Endothelial cell of umbilical vein (primary cell): ENCODE measurements around the gene STIM1. TPM values are rescaled to one million over a fixed set of nuclear protein-coding genes. Genes with fewer than 3 reads are reported as not detected.

ENCODE experiments used
- BruUV-seq: library from RNA; stranded (reverse); fragments of 400-500 nt; replicated peaks from 2 replicates; lab custom pipeline; 2021; lab: Mats Ljungman, UMichigan
- CTCF ChIA-PET: fragments of 300-600, 350-600 bp; sonication (Branson Sonifier 250); formaldehyde crosslinking; loops from one replicate; lab custom pipeline; 2021; ENCODE audit warnings: antibody characterized with exemption, inconsistent platforms; lab: Charles Lee
- POLR2A ChIA-PET: fragments of 300-600, 350-600 bp; sonication (Branson Sonifier 250); formaldehyde crosslinking; loops from one replicate; lab custom pipeline; 2021; ENCODE audit warnings: antibody characterized with exemption, inconsistent platforms; lab: Charles Lee
- DNase-seq: peaks from one replicate; pipeline ENCODE4 v3.0.0-alpha.2; 2011; ENCODE audit warnings: low read depth, low spot score
- FAIRE-seq: peaks from 2 replicates; lab custom pipeline; 2011; peaks lifted over from hg19 to GRCh38; lab: Jason Lieb, UNC
- H2AFZ ChIP-seq: 2 replicates; pipeline ENCODE4 v1.6.0; 2012; ENCODE audit warnings: low read depth, low read length, control low read depth, inconsistent platforms
- H3K27ac ChIP-seq: 2 replicates; pipeline ENCODE4 v1.5.1; 2011; ENCODE audit warnings: low read depth, mild to moderate bottlenecking, control low read depth, low read length, moderate library complexity; ENCODE audit not compliant: insufficient read depth
- H3K27me3 ChIP-seq, 2 experiments: 2 replicates each; pipeline versions ENCODE4 v1.6.0 to v1.6.1; 2011; ENCODE audit warnings: low read length in 2 of 2, mixed read lengths in 1 of 2; ENCODE audit not compliant: control insufficient read depth in 2 of 2, insufficient read depth in 2 of 2
- H3K36me3 ChIP-seq, 2 experiments: 2 replicates in 1 of 2; 3 replicates in 1 of 2; pipeline ENCODE4 v1.5.1; 2011; ENCODE audit warnings: low read length in 2 of 2, mild to moderate bottlenecking in 1 of 2, moderate library complexity in 1 of 2; ENCODE audit not compliant: control insufficient read depth in 2 of 2, insufficient read depth in 2 of 2; ENCODE audit errors: extremely low read depth in 1 of 2
- H3K4me1 ChIP-seq: 3 replicates; pipeline ENCODE4 v1.5.1; 2011; ENCODE audit warnings: mild to moderate bottlenecking, low read length; ENCODE audit not compliant: control insufficient read depth, insufficient read depth; ENCODE audit errors: extremely low read depth
- H3K4me2 ChIP-seq: 2 replicates; pipeline ENCODE4 v1.6.1; 2011; ENCODE audit warnings: low read length, control low read depth, mixed read lengths; ENCODE audit not compliant: insufficient read depth
- H3K4me3 ChIP-seq, 3 experiments: fragments of 200-600 bp in 1 of 3; sonication (generic), shearing (Covaris generic) in 1 of 3; replicated peaks in 1 of 3; 2 replicates each; pipeline ENCODE4 v1.5.1; 2011 to 2016; ENCODE audit warnings: control low read depth in 3 of 3, low read length in 3 of 3, mild to moderate bottlenecking in 2 of 3, inconsistent platforms in 1 of 3, low read depth in 1 of 3, moderate library complexity in 1 of 3; ENCODE audit not compliant: insufficient read depth in 1 of 3
- H3K79me2 ChIP-seq: 2 replicates; pipeline ENCODE4 v1.6.0; 2012; ENCODE audit warnings: low read length, inconsistent platforms; ENCODE audit not compliant: control insufficient read depth, insufficient read depth
- H3K9ac ChIP-seq: replicated peaks from 2 replicates; pipeline ENCODE3; 2011; ENCODE audit warnings: low read length, control low read depth; ENCODE audit not compliant: insufficient read depth; ENCODE audit errors: extremely low read depth
- H3K9me1 ChIP-seq: replicated peaks from 3 replicates; pipeline ENCODE4 v1.6.0; 2011; ENCODE audit warnings: mild to moderate bottlenecking, low read length; ENCODE audit not compliant: control insufficient read depth, insufficient read depth; ENCODE audit errors: extremely low read depth
- H3K9me3 ChIP-seq: replicated peaks from 2 replicates; pipeline ENCODE4 v1.5.1; 2012; ENCODE audit warnings: low read length, inconsistent platforms; ENCODE audit not compliant: control insufficient read depth, insufficient read depth
- H4K20me1 ChIP-seq: replicated peaks from 2 replicates; pipeline ENCODE3; 2011; ENCODE audit warnings: mild to moderate bottlenecking, low read length; ENCODE audit not compliant: control insufficient read depth, insufficient read depth; ENCODE audit errors: extremely low read depth
- CTCF ChIP-seq, 2 donors: IDR thresholded peaks; 1 replicate in 1 of 2; 2 replicates in 1 of 2; pipeline ENCODE4 v1.5.1; 2011; ENCODE audit warnings: low read length in 2 of 2, mild to moderate bottlenecking in 2 of 2, moderate library complexity in 2 of 2, control low read depth in 1 of 2, inconsistent platforms in 1 of 2, low read depth in 1 of 2; ENCODE audit not compliant: insufficient read depth in 1 of 2; ENCODE audit errors: extremely low read depth in 1 of 2
- EZH2 ChIP-seq: IDR thresholded peaks from 2 replicates; pipeline ENCODE4 v1.6.1; 2012; ENCODE audit warnings: borderline replicate concordance, low read depth, mild to moderate bottlenecking, moderate library complexity, low read length, inconsistent platforms; ENCODE audit not compliant: severe bottlenecking
- FOS ChIP-seq: IDR thresholded peaks from 2 replicates; pipeline ENCODE4 v1.6.1; 2011; ENCODE audit warnings: mild to moderate bottlenecking, low read length, moderate library complexity, borderline replicate concordance; ENCODE audit not compliant: insufficient read depth
- GATA2 ChIP-seq: IDR thresholded peaks from 2 replicates; pipeline ENCODE4 v1.7.0; 2011; ENCODE audit warnings: low read depth, mild to moderate bottlenecking, moderate library complexity, mixed read lengths, low read length; ENCODE audit not compliant: insufficient read length, insufficient read depth
- JUN ChIP-seq: IDR thresholded peaks from 2 replicates; pipeline ENCODE4 v1.6.1; 2011; ENCODE audit warnings: borderline replicate concordance, low read depth; ENCODE audit not compliant: insufficient read length, insufficient read depth
- MAX ChIP-seq: IDR thresholded peaks from 2 replicates; pipeline ENCODE4 v1.6.1; 2011; ENCODE audit not compliant: insufficient read depth, insufficient read length
- MYC ChIP-seq: IDR thresholded peaks from one replicate; pipeline ENCODE4 v1.6.1; 2011; ENCODE audit warnings: mild to moderate bottlenecking, low read depth, low read length
- POLR2A ChIP-seq: IDR thresholded peaks from 2 replicates; pipeline ENCODE4 v1.6.1; 2012; ENCODE audit warnings: low read depth, mild to moderate bottlenecking, control low read depth, low read length
- POLR2AphosphoS5 ChIP-seq: IDR thresholded peaks from 2 replicates; pipeline ENCODE4 v1.6.1; 2012; ENCODE audit warnings: low read depth, mild to moderate bottlenecking, control low read depth, low read length, moderate library complexity; ENCODE audit not compliant: insufficient read depth
- dilution Hi-C: fragments of 300-500 bp; cut with MboI; formaldehyde crosslinking; loops from one replicate; pipeline ENCODE4 v1.15.0; 2019; ENCODE audit warnings: low sequenced_read_pairs; ENCODE audit not compliant: extremely low pct_ligation_motif_present
- intact Hi-C: fragments of 100-400 bp; cut with micrococcal nuclease; formaldehyde crosslinking; loops from one replicate; pipeline ENCODE4 v1.10.0; 2022
- polyA plus RNA-seq, 4 experiments: library from polyadenylated mRNA; depleted of rRNA in 3 of 4; stranded (reverse) in 3 of 4; unstranded in 1 of 4; fragments of >200 nt; gene quantifications; 2 replicates each; pipeline versions ENCODE4 v1.2.1 to v1.2.3, GENCODE V29; 2011 to 2012; ENCODE audit warnings: missing spikeins in 1 of 4
- total RNA-seq: library from RNA; stranded (reverse); gene quantifications from 2 replicates; pipeline ENCODE4 v1.2.3, GENCODE V29; 2021

Gene STIM1
- total and polyA plus RNA-seq, 2 donors (not counting 3 experiments of a cell fraction or from before 2014, with no cell fraction given) = 32.7 to 33.4 TPM

- Histone ChIP-seq H2AFZ (no peak overlapping the region), H3K4me1 (peaks cover 11% of the 10 kb centered on the region), H3K4me2 (no peak overlapping the region), H3K9ac (no peak overlapping the region), H3K9me1 (no peaks in the 10 kb centered on the region), H3K4me3 (no peak overlapping the region), H3K9me3 (no peaks in the 10 kb centered on the region), H3K36me3 (peaks cover 0 to 4% of the 10 kb centered on the region in 2 experiments), H3K27ac (no peak overlapping the region), H3K79me2 (peaks cover 19% of the 10 kb centered on the region), H4K20me1 (no peaks in the 10 kb centered on the region), H3K27me3 (no peaks in the 10 kb centered on the region)
- dilution Hi-C loops = no loop called here
- CTCF ChIA-PET = interaction anchor here (1.0 kb wide), 1 partner anchor 243 kb away, joined by 3 read pairs; no protein-coding TSS in a partner anchor
- BruUV-seq = no TSS peak
- intact Hi-C loops = no loop called here
- FAIRE-seq = no peak
- POLR2A ChIA-PET = no interaction called here
- TF ChIP-seq EZH2 = no peak
- no peak for TF ChIP-seq POLR2AphosphoS5
- no peak for TF ChIP-seq MYC
- no peak for TF ChIP-seq JUN
- DNase-seq = no peak
Measured at GRCh38 chr11:4092026-4092425, 236.6 kb downstream of the STIM1 start.

- Histone ChIP-seq H3K27ac (peak overlapping the region; percentile 66), H3K27me3 (no peaks in the 10 kb centered on the region), H3K79me2 (peaks cover 32% of the 10 kb centered on the region), H3K9ac (peak overlapping the region; percentile 81), H3K4me3 (peak overlapping the region; percentile 42 to 91 (median 87)), H3K9me1 (no peaks in the 10 kb centered on the region), H2AFZ (peak overlapping the region; percentile 56), H3K4me2 (peak overlapping the region; percentile 56), H4K20me1 (no peaks in the 10 kb centered on the region), H3K36me3 (peaks cover 0 to 4% of the 10 kb centered on the region in 2 experiments), H3K4me1 (peaks cover 11% of the 10 kb centered on the region), H3K9me3 (no peaks in the 10 kb centered on the region)
- POLR2A ChIA-PET = no interaction called here
- TF ChIP-seq GATA2 (no peak), CTCF (IDR thresholded peaks at IDR 0.05; ENCODE audit: extremely low read depth in 1 of 2, insufficient read depth in 1 of 2, low read depth in 1 of 2, low read length in 2 of 2) (no peak), MAX (no peak), POLR2A (no peak), MYC (no peak), JUN (no peak), FOS (no peak), POLR2AphosphoS5 (no peak), EZH2 (no peak)
- FAIRE-seq = peak; percentile 54
- dilution Hi-C loops = no loop called here
- BruUV-seq = TSS peak; percentile 86
- CTCF ChIA-PET = interaction anchor here (2.2 kb wide), 1 partner anchor 239 kb away, joined by 9 read pairs; the partner anchor contains the start of gene STIM1
- intact Hi-C loops = loop anchor here (1.0 to 2.0 kb wide), 2 partner anchors 41 to 252 kb away; no protein-coding TSS in a partner anchor
- DNase-seq = no peak
Measured at GRCh38 chr11:4093519-4094347, 238.3 kb downstream of the STIM1 start.
